GM23338 (cell line): ENCODE measurements around the gene PSMB10. TPM values are rescaled to one million over a fixed set of nuclear protein-coding genes. Genes with fewer than 3 reads are reported as not detected.
A peak's percentile ranks its signal among the peaks of the same experiment; 100 is the strongest.

Experiments
- ATAC-seq: fragments of 200-7000 bp; cut with Tn5 transposase; 3 replicates; pipeline ENCODE4 v1.9.1; 2020
- DNase-seq: peaks from one replicate; pipeline ENCODE4 v3.0.0-alpha.2; 2015; ENCODE audit warnings: low spot score
- H2AFZ ChIP-seq: fragments of 200-600 bp; sonication (generic); 2 replicates; pipeline ENCODE4 v1.8.0; 2016; ENCODE audit warnings: antibody characterized with exemption, mild to moderate bottlenecking, moderate library complexity
- H3F3A ChIP-seq: fragments of 200-600 bp; sonication (generic); replicated peaks from 2 replicates; pipeline ENCODE4 v1.8.0; 2017; ENCODE audit warnings: antibody characterized with exemption, mixed run types, low read depth
- H3K27ac ChIP-seq: fragments of 200-600 bp; sonication (generic); 2 replicates; pipeline ENCODE4 v1.6.1; 2016; ENCODE audit warnings: low read depth
- H3K27me3 ChIP-seq: fragments of 200-600 bp; sonication (generic); 2 replicates; pipeline ENCODE4 v1.8.0; 2016; ENCODE audit warnings: mild to moderate bottlenecking, mixed run types, moderate library complexity; ENCODE audit not compliant: insufficient read depth
- H3K36me3 ChIP-seq: fragments of 200-600 bp; sonication (generic); 2 replicates; pipeline ENCODE4 v1.8.0; 2016; ENCODE audit warnings: mild to moderate bottlenecking; ENCODE audit not compliant: insufficient read depth
- H3K4me1 ChIP-seq: fragments of 200-600 bp; sonication (generic); 2 replicates; pipeline ENCODE4 v1.8.0; 2016; ENCODE audit warnings: mild to moderate bottlenecking, moderate library complexity; ENCODE audit not compliant: insufficient read depth
- H3K4me2 ChIP-seq: fragments of 200-600 bp; sonication (generic); 2 replicates; pipeline ENCODE4 v1.7.1; 2017; ENCODE audit warnings: mixed run types
- H3K4me3 ChIP-seq: fragments of 200-600 bp; sonication (generic); 2 replicates; pipeline ENCODE4 v1.6.1; 2016; ENCODE audit warnings: mixed run types
- H3K79me2 ChIP-seq: fragments of 200-600 bp; sonication (generic); replicated peaks from 2 replicates; pipeline ENCODE4 v1.8.0; 2017; ENCODE audit warnings: mild to moderate bottlenecking; ENCODE audit not compliant: insufficient read depth
- H3K9me2 ChIP-seq: fragments of 200-600 bp; sonication (generic); 2 replicates; pipeline ENCODE4 v1.8.0; 2017; ENCODE audit not compliant: insufficient read depth
- H4K20me1 ChIP-seq: fragments of 200-600 bp; sonication (generic); replicated peaks from 2 replicates; pipeline ENCODE4 v1.8.0; 2017; ENCODE audit warnings: mild to moderate bottlenecking; ENCODE audit not compliant: insufficient read depth
- H3K27ac Mint-ChIP-seq: 2 replicates; pipeline ENCODE4 v1.8.0; 2020; ENCODE audit warnings: inconsistent platforms, mild to moderate bottlenecking, moderate library complexity, mixed read lengths
- H3K27me3 Mint-ChIP-seq: 3 replicates; pipeline ENCODE4 v1.8.0; 2022; ENCODE audit warnings: low read depth, mild to moderate bottlenecking, moderate library complexity, mixed read lengths, inconsistent platforms; ENCODE audit not compliant: insufficient read depth, poor library complexity
- H3K36me3 Mint-ChIP-seq: 3 replicates; pipeline ENCODE4 v1.8.0; 2021; ENCODE audit warnings: low read depth, mild to moderate bottlenecking, inconsistent platforms, moderate library complexity, mixed read lengths
- H3K4me1 Mint-ChIP-seq: 3 replicates; pipeline ENCODE4 v1.8.0; 2020; ENCODE audit warnings: mild to moderate bottlenecking, inconsistent platforms, mixed read lengths
- H3K4me3 Mint-ChIP-seq: 3 replicates; pipeline ENCODE4 v1.8.0; 2021; ENCODE audit warnings: moderate library complexity, mild to moderate bottlenecking, inconsistent platforms, mixed read lengths
- H3K9me3 Mint-ChIP-seq: 3 replicates; pipeline ENCODE4 v1.8.0; 2020; ENCODE audit warnings: moderate library complexity, mild to moderate bottlenecking, inconsistent platforms, mixed read lengths
- CREB1 ChIP-seq: fragments of 250-450 bp; sonication (Bioruptor Pico); IDR thresholded peaks from 2 replicates; pipeline ENCODE4 v1.5.0; 2020; ENCODE audit warnings: low read depth, mild to moderate bottlenecking, moderate library complexity
- EZH2 ChIP-seq: fragments of 200-600 bp; sonication (generic); IDR thresholded peaks from one replicate; pipeline ENCODE4 v1.8.0; 2017; ENCODE audit warnings: antibody characterized with exemption, mild to moderate bottlenecking, low read depth; ENCODE audit not compliant: unreplicated experiment
- EZH2phosphoT487 ChIP-seq: fragments of 200-600 bp; sonication (generic); IDR thresholded peaks from one replicate; pipeline ENCODE4 v1.8.1; 2018; ENCODE audit warnings: antibody characterized with exemption; ENCODE audit not compliant: unreplicated experiment
- JUNB ChIP-seq: IDR thresholded peaks from one replicate; pipeline ENCODE4 v1.6.1; 2016; ENCODE audit warnings: antibody characterized with exemption; ENCODE audit not compliant: unreplicated experiment
- NANOG ChIP-seq: IDR thresholded peaks from 2 replicates; pipeline ENCODE4 v1.6.1; 2016; ENCODE audit warnings: antibody characterized with exemption, borderline replicate concordance
- POLR2AphosphoS5 ChIP-seq: IDR thresholded peaks from 2 replicates; pipeline ENCODE4 v1.6.1; 2016; ENCODE audit warnings: antibody characterized with exemption, low read depth
- STAT1 ChIP-seq: IDR thresholded peaks from one replicate; pipeline ENCODE4 v1.6.1; 2016; ENCODE audit warnings: antibody characterized with exemption; ENCODE audit not compliant: unreplicated experiment
- ZNF114 ChIP-seq: fragments of 250-450 bp; sonication (Bioruptor Pico); IDR thresholded peaks from 2 replicates; pipeline ENCODE4 v1.5.0; 2020; ENCODE audit warnings: mild to moderate bottlenecking, moderate library complexity
- ZNF331 ChIP-seq: fragments of 250-450 bp; sonication (Bioruptor Pico); IDR thresholded peaks from 2 replicates; pipeline ENCODE4 v1.5.0; 2020; ENCODE audit warnings: low read depth, mild to moderate bottlenecking, moderate library complexity
- polyA plus RNA-seq: library from polyadenylated mRNA; unstranded; fragments of >200 nt; fragmentation: Nextera tagmentation; extraction: Ambion mirVana; gene quantifications from 2 replicates; pipeline ENCODE4 v1.2.1, GENCODE V29; 2016
- total RNA-seq: library from RNA; depleted of rRNA; stranded (reverse); fragments of >200 nt; shearing (Covaris generic); gene quantifications from 2 replicates; pipeline ENCODE4 v1.2.3, GENCODE V29; 2014
- TF ChIP-seq, protein P1 (sequence below): IDR thresholded peaks from 2 replicates; pipeline ENCODE4 v1.6.1; 2016; ENCODE audit warnings: antibody characterized with exemption
- TF ChIP-seq, protein P2 (sequence below): fragments of 250-450 bp; sonication (Bioruptor Pico); IDR thresholded peaks from 2 replicates; pipeline ENCODE4 v1.5.0; 2020; ENCODE audit warnings: mild to moderate bottlenecking, moderate library complexity
- TF ChIP-seq, protein P3 (sequence below): IDR thresholded peaks from one replicate; pipeline ENCODE4 v1.6.1; 2018; ENCODE audit warnings: antibody characterized with exemption; ENCODE audit not compliant: unreplicated experiment
- TF ChIP-seq, protein P4 (sequence below), 2 experiments: fragments of 200-600 bp in 1 of 2; sonication (generic) in 1 of 2; conservative IDR thresholded peaks; 2 replicates each; pipeline versions ENCODE4 v1.5.1 to v1.6.1; 2016 to 2017; ENCODE audit warnings: antibody characterized with exemption in 2 of 2, low read depth in 2 of 2, mild to moderate bottlenecking in 2 of 2, moderate library complexity in 1 of 2

Gene PSMB10
- total and polyA plus RNA-seq, 2 experiments from 2014 or later: 27.5 to 114 TPM

DNA sequence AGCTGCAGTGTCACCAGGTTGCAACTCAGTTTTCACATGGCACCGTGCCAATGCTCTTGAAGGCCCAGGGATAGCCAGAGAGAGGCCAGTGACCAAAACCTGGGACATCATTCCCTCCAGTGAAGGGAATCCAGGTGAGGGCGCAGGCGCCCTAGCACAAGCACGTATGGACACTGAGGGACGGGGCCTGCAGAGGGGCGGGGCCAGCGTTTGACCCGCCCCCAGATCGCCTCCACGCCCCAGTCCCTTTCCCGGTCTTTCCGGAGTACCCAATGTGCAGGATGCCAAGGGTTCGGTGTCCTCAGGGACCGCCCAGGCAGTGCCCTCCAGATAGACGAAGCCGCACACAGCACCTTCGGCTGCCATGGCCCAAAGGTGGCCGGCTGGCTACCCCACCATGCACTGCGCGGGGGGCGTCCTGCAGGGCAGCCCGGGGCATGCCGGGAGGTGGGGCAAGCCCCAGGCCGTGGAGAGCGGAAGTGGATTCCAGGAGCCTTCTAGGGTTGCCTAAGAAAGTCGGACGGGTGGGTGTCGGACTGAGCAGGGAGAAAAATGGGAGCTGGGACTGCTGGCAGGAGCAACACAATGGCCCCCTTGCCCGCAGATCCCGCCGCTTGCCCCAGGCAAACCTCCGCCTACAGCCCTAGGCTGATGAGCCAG, 27.1 kb upstream of the PSMB10 start:
- peak; percentile 75 for DNase-seq
- peaks cover 42% of the 10 kb centered on the region for H3K79me2 ChIP-seq
- Mint-ChIP-seq H3K4me3 (peak overlapping the region; percentile 52; the same call in 2 of the 3 replicates), H3K36me3 (peaks cover 23% of the 10 kb centered on the region), H3K27me3 (peaks cover 12% of the 10 kb centered on the region), H3K27ac (no peak overlapping the region), H3K9me3 (no peaks in the 10 kb centered on the region; the same call in 2 of the 3 replicates), H3K4me1 (peaks cover 37% of the 10 kb centered on the region)
- peaks cover 38% of the 10 kb centered on the region for H3K4me1 ChIP-seq
- TF ChIP-seq, protein P1, sequence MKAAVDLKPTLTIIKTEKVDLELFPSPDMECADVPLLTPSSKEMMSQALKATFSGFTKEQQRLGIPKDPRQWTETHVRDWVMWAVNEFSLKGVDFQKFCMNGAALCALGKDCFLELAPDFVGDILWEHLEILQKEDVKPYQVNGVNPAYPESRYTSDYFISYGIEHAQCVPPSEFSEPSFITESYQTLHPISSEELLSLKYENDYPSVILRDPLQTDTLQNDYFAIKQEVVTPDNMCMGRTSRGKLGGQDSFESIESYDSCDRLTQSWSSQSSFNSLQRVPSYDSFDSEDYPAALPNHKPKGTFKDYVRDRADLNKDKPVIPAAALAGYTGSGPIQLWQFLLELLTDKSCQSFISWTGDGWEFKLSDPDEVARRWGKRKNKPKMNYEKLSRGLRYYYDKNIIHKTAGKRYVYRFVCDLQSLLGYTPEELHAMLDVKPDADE: no peak
- TF ChIP-seq, protein P2, sequence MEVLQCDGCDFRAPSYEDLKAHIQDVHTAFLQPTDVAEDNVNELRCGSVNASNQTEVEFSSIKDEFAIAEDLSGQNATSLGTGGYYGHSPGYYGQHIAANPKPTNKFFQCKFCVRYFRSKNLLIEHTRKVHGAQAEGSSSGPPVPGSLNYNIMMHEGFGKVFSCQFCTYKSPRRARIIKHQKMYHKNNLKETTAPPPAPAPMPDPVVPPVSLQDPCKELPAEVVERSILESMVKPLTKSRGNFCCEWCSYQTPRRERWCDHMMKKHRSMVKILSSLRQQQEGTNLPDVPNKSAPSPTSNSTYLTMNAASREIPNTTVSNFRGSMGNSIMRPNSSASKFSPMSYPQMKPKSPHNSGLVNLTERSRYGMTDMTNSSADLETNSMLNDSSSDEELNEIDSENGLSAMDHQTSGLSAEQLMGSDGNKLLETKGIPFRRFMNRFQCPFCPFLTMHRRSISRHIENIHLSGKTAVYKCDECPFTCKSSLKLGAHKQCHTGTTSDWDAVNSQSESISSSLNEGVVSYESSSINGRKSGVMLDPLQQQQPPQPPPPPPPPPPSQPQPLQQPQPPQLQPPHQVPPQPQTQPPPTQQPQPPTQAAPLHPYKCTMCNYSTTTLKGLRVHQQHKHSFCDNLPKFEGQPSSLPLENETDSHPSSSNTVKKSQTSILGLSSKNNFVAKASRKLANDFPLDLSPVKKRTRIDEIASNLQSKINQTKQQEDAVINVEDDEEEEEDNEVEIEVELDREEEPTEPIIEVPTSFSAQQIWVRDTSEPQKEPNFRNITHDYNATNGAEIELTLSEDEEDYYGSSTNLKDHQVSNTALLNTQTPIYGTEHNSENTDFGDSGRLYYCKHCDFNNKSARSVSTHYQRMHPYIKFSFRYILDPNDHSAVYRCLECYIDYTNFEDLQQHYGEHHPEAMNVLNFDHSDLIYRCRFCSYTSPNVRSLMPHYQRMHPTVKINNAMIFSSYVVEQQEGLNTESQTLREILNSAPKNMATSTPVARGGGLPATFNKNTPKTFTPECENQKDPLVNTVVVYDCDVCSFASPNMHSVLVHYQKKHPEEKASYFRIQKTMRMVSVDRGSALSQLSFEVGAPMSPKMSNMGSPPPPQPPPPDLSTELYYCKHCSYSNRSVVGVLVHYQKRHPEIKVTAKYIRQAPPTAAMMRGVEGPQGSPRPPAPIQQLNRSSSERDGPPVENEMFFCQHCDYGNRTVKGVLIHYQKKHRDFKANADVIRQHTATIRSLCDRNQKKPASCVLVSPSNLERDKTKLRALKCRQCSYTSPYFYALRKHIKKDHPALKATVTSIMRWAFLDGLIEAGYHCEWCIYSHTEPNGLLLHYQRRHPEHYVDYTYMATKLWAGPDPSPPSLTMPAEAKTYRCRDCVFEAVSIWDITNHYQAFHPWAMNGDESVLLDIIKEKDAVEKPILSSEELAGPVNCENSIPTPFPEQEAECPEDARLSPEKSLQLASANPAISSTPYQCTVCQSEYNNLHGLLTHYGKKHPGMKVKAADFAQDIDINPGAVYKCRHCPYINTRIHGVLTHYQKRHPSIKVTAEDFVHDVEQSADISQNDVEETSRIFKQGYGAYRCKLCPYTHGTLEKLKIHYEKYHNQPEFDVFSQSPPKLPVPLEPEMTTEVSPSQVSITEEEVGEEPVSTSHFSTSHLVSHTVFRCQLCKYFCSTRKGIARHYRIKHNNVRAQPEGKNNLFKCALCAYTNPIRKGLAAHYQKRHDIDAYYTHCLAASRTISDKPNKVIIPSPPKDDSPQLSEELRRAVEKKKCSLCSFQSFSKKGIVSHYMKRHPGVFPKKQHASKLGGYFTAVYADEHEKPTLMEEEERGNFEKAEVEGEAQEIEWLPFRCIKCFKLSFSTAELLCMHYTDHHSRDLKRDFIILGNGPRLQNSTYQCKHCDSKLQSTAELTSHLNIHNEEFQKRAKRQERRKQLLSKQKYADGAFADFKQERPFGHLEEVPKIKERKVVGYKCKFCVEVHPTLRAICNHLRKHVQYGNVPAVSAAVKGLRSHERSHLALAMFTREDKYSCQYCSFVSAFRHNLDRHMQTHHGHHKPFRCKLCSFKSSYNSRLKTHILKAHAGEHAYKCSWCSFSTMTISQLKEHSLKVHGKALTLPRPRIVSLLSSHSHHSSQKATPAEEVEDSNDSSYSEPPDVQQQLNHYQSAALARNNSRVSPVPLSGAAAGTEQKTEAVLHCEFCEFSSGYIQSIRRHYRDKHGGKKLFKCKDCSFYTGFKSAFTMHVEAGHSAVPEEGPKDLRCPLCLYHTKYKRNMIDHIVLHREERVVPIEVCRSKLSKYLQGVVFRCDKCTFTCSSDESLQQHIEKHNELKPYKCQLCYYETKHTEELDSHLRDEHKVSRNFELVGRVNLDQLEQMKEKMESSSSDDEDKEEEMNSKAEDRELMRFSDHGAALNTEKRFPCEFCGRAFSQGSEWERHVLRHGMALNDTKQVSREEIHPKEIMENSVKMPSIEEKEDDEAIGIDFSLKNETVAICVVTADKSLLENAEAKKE (CRISPR knock-in tag): no peak
- TF ChIP-seq STAT1 (no peak), CREB1 (no peak), EZH2phosphoT487 (no peak), POLR2AphosphoS5 (0 out of 2 replicates have a peak, but pooled peaks have one; percentile 32), NANOG (no peak), ZNF114 (CRISPR knock-in tag) (no peak), JUNB (no peak), EZH2 (no peak), ZNF331 (no peak)
- TF ChIP-seq, protein P3, sequence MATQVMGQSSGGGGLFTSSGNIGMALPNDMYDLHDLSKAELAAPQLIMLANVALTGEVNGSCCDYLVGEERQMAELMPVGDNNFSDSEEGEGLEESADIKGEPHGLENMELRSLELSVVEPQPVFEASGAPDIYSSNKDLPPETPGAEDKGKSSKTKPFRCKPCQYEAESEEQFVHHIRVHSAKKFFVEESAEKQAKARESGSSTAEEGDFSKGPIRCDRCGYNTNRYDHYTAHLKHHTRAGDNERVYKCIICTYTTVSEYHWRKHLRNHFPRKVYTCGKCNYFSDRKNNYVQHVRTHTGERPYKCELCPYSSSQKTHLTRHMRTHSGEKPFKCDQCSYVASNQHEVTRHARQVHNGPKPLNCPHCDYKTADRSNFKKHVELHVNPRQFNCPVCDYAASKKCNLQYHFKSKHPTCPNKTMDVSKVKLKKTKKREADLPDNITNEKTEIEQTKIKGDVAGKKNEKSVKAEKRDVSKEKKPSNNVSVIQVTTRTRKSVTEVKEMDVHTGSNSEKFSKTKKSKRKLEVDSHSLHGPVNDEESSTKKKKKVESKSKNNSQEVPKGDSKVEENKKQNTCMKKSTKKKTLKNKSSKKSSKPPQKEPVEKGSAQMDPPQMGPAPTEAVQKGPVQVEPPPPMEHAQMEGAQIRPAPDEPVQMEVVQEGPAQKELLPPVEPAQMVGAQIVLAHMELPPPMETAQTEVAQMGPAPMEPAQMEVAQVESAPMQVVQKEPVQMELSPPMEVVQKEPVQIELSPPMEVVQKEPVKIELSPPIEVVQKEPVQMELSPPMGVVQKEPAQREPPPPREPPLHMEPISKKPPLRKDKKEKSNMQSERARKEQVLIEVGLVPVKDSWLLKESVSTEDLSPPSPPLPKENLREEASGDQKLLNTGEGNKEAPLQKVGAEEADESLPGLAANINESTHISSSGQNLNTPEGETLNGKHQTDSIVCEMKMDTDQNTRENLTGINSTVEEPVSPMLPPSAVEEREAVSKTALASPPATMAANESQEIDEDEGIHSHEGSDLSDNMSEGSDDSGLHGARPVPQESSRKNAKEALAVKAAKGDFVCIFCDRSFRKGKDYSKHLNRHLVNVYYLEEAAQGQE: no peak
- TF ChIP-seq, protein P4, sequence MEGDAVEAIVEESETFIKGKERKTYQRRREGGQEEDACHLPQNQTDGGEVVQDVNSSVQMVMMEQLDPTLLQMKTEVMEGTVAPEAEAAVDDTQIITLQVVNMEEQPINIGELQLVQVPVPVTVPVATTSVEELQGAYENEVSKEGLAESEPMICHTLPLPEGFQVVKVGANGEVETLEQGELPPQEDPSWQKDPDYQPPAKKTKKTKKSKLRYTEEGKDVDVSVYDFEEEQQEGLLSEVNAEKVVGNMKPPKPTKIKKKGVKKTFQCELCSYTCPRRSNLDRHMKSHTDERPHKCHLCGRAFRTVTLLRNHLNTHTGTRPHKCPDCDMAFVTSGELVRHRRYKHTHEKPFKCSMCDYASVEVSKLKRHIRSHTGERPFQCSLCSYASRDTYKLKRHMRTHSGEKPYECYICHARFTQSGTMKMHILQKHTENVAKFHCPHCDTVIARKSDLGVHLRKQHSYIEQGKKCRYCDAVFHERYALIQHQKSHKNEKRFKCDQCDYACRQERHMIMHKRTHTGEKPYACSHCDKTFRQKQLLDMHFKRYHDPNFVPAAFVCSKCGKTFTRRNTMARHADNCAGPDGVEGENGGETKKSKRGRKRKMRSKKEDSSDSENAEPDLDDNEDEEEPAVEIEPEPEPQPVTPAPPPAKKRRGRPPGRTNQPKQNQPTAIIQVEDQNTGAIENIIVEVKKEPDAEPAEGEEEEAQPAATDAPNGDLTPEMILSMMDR (conservative IDR thresholded peaks at IDR 0.05; ENCODE audit: low read depth in 2 of 2): peak in 1 of 2 experiments; percentile 69; a peak in 3 of 4 replicates
- peak; percentile 68 for ATAC-seq
- H3K36me3 ChIP-seq: peaks cover 4% of the 10 kb centered on the region
- H3F3A ChIP-seq: 0 out of 2 replicates have a peak, but pooled peaks cover 16% of the 10 kb centered on the region
- peaks cover 26% of the 10 kb centered on the region for H4K20me1 ChIP-seq
- H2AFZ ChIP-seq: no peak overlapping the region
- no peak overlapping the region for H3K4me3 ChIP-seq
- no peaks in the 10 kb centered on the region for H3K27me3 ChIP-seq
- 0 out of 2 replicates have a peak overlapping the region, but pooled peaks have one; percentile 3 for H3K27ac ChIP-seq
- H3K9me2 ChIP-seq: no peaks in the 10 kb centered on the region
- H3K4me2 ChIP-seq: peak overlapping the region; percentile 66
